Measurements from ENCODE around the gene NDEL1.

NDEL1 gene

DNA sequence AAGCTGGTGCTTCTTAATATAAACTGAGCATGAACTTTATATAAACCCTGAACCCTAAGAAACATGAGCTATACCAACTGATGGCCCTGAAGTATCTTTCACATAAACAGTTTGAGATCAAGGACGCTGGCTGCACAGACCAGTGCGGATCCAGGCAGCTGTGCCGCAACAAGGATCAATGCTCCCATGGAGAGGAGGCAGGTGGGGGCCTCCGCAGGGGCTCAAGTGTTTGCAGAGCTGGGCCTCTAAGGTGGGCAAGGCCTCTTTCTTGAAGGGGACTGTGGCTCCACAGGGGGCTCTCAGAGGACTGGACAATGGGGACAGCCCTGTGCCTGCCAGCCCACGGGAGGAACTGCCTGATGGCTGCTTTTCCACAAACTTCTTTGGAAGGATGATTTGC, 46.0 kb downstream of the NDEL1 start:
- DNase-seq (ENCODE audit: insufficient read length, low spot score) = no peak
- TF ChIP-seq, protein P1, sequence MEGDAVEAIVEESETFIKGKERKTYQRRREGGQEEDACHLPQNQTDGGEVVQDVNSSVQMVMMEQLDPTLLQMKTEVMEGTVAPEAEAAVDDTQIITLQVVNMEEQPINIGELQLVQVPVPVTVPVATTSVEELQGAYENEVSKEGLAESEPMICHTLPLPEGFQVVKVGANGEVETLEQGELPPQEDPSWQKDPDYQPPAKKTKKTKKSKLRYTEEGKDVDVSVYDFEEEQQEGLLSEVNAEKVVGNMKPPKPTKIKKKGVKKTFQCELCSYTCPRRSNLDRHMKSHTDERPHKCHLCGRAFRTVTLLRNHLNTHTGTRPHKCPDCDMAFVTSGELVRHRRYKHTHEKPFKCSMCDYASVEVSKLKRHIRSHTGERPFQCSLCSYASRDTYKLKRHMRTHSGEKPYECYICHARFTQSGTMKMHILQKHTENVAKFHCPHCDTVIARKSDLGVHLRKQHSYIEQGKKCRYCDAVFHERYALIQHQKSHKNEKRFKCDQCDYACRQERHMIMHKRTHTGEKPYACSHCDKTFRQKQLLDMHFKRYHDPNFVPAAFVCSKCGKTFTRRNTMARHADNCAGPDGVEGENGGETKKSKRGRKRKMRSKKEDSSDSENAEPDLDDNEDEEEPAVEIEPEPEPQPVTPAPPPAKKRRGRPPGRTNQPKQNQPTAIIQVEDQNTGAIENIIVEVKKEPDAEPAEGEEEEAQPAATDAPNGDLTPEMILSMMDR (IDR thresholded peaks at IDR 0.05; ENCODE audit: insufficient read depth, missing control alignments) = no peak
- no peak for FAIRE-seq

GRCh38 chr17:8482546-8482945, 46.9 kb downstream of the NDEL1 start:
- no peak for FAIRE-seq
- no peak for DNase-seq (ENCODE audit: insufficient read length, low spot score)
- TF ChIP-seq, protein P1 (IDR thresholded peaks at IDR 0.05; ENCODE audit: insufficient read depth, missing control alignments) = no peak

DNA sequence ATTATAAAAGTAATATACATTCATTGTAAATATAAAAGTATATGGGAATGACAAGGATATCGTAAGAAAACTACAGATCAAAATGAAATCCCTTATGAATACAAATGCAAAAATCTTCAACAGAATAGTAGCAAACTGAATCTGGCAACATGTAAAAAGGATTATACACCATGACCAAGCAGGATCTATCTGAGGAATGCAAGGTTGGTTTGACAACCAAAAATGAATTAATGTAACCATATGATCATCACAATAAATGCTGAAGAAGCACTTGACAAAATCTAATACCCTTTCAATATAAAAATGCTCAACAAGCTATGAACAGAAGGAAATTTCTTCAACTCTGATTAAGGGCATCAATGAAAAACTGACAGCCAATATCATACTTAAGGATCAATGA, 48.8 kb downstream of the NDEL1 start:
- TF ChIP-seq, protein P1 (IDR thresholded peaks at IDR 0.05; ENCODE audit: insufficient read depth, missing control alignments) = no peak
- FAIRE-seq (no peak), DNase-seq (ENCODE audit: insufficient read length, low spot score) (no peak)

GRCh38 chr17:8485491-8485890, 49.8 kb downstream of the NDEL1 start:
- no peak for DNase-seq (ENCODE audit: insufficient read length, low spot score)
- FAIRE-seq = no peak
- TF ChIP-seq, protein P1 (IDR thresholded peaks at IDR 0.05; ENCODE audit: insufficient read depth, missing control alignments) = no peak

DNA sequence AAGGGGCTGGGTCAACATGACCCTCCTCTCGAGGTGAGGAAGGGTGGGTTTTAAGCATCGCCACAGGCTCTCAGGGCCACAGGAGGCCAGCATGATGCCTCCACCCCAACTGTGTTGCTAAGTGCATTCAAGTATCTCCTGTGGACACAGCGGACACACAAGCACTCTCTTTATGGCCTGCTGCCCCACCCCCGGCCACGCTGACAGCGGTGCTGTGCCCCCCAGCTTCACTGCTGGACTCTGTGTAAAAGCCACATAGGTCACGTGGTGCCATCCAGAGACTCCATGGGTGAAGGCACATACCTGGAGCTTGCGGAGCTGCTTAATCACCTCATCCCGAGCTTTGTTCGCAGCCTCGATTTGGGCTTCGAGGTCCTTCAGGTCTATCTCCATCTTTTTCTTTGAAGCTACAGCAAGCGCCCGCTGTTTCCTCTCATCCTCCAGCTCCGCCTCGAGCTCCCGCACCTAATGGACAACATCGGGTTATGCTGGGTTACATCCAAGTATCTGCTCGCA, 51.5 kb downstream of the NDEL1 start:
- DNase-seq (ENCODE audit: insufficient read length, low spot score) (no peak), FAIRE-seq (no peak)
- TF ChIP-seq, protein P1 (IDR thresholded peaks at IDR 0.05; ENCODE audit: insufficient read depth, missing control alignments) = no peak

DNA sequence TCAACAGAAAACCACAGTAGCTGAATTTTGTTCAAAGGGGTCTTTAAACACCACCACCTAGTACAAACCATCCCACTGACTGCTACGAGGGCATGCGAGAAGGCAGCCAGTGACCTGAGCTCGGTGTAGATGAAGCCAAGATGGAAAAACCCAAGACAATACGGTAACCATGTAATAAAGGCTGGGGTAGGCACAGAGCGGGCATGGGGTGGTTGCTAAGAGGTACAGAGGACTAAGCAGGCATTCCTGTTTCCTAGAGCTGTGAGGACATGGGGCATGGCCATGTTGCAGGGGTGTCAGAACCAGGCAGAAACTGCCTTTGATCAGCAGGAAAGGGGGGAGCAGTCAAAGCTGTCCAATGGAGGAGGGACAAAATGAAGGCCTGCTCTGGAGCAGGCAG, 52.1 kb downstream of the NDEL1 start:
- no peak for DNase-seq (ENCODE audit: insufficient read length, low spot score)
- TF ChIP-seq, protein P1 (IDR thresholded peaks at IDR 0.05; ENCODE audit: insufficient read depth, missing control alignments) = no peak
- no peak for FAIRE-seq

- no peak for DNase-seq (ENCODE audit: insufficient read length, low spot score)
- TF ChIP-seq, protein P1 (IDR thresholded peaks at IDR 0.05; ENCODE audit: insufficient read depth, missing control alignments) = no peak
- no peak for FAIRE-seq
These were observed 52.8 kb downstream of the NDEL1 start for GRCh38 chr17:8488491-8488890.
